Stimulated activated CD8-positive, alpha-beta memory T cell treated with anti-CD3 and anti-CD28 coated beads, Interleukin-12 subunit alpha, Interleukin-12 subunit beta, amount 100 ng/mL, for 1 hour (primary cell): ENCODE data around the gene AMH.

Source experiments
- DNase-seq: peaks from one replicate; pipeline ENCODE4 v3.0.0-alpha.2; 2020; ENCODE audit warnings: low read depth

The AMH gene

GRCh38 chr19:2249880-2250765 is 1.0 kb downstream of the AMH start:
- DNase-seq, result no peak

DNA sequence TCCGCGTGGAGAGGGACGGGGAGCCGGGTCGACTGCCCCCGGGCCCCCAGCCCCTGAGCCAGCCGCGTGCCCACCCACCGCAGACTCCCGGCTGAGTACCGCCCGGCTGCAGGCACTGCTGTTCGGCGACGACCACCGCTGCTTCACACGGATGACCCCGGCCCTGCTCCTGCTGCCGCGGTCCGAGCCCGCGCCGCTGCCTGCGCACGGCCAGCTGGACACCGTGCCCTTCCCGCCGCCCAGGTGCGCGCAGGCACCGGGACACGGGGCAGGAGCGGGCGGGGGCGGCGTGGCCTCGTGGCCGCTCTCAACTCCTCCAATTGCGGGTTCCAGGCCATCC is 1.6 kb downstream of the AMH start:
- DNase-seq, result no peak

GRCh38 chr19:2251106-2252054 is 2.3 kb downstream of the AMH start:
- DNase-seq, result no peak

DNA sequence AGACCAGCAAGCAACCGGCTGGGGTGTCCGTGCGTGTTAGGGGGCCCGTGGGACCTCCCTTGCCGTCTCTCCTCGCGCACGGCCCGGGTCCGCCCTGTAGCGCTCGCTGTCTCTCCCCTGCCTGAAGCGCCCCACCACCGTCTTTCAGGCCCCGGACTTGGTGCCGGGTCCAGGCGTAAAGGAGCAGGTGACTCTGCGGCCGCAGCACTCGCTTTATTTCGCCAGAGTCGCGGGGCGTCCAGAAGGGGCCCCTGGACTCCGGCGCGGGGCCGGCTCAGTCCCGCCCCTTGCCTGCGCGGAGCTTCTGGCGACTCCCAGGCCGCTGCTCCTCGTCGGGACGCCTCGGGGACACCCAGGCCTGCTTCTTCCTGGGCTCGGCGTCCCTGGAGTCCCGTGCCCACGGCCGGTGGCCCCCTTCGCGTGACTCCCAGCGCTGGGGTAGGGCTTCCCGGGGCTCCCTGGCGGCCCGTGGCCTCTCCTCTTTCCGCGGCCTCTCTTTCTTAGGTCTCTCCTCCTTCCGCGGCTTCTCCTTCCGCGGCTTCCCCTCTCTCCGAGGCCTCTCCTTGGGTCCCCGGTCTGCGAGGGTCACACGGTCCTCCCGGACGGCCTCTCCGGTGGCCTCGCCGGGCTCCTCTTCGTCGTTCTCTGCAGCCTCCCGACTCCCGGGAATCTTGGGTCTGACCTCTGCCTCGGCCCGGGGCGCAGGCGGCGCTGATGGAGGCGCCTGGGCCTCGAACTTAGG is 3.1 kb downstream of the AMH start:
- DNase-seq, result no peak

DNA sequence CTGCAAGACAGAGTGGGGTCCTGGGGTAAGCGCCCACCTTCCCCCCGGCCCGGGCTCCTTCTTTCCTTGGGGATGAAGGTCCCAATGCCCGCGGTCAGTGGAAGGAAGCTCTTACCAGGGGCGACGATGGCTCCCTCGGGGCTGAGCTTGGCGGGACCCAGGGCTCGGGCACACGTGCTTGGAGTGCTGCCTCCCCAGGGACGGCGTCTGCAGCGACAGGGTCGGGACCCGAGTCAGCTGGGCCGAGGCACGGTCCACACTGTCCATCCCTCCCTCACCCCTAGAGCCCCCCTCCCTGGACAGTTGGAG is 3.6 kb downstream of the AMH start:
- no peak for DNase-seq

DNA sequence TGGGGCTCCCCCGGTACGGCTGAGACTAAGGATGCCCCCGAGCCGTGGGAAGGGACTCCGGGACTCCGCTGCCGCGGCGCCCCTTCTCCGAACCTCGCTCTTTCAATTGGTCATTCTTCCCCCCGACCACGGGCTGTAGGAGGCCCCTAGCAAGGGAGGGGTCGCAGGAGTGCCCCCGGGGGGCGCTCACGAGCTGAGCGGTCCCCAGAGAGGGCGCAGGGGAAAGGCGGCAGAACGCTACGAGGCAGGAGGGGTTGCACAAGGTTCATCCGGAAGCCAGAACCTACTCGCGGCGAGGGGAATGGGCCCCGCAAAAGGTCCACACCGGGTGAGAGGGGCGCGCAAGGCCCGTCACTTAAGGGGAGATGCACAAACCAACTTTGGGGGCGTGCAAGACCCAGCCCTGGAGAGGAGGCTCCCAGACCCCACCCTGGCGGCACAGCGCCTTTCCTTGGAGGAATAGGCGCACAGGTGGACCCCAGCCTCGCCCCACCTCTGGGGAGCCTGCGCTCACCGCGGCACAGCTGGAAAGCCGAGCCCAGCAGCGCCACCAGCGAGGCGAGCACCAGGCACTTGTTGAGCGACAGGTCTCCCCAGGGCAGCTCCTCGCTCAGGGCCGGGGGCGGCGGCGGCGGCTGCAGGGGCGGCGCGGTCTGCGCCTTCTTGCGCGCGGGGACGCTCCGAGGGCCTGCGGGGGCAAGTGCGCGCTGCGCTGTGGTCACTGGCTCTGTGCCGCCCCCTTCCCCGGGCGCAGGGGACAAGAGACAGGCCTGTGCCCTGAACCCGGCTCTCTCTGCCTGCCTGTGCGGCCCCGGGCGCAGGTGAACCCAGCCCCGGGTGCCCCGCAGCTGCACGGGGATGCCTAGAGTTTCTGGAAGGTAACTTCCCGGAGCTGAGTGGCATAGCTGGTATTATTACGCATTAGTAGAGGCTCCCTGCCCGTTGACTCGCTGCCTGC is 4.3 kb downstream of the AMH start:
- no peak for DNase-seq

GRCh38 chr19:2254064-2254872 is 5.1 kb downstream of the AMH start:
- DNase-seq, result no peak

- no peak for DNase-seq
These were observed 6.2 kb downstream of the AMH start for GRCh38 chr19:2255112-2255845.

GRCh38 chr19:2255982-2256685 is 7.0 kb downstream of the AMH start, which contains the start of gene JSRP1:
Gene JSRP1, minus strand, starts transcription at chr19:2256417. Its CDS starts 1,103 bp downstream, at chr19:2255314.
- no peak for DNase-seq

DNA sequence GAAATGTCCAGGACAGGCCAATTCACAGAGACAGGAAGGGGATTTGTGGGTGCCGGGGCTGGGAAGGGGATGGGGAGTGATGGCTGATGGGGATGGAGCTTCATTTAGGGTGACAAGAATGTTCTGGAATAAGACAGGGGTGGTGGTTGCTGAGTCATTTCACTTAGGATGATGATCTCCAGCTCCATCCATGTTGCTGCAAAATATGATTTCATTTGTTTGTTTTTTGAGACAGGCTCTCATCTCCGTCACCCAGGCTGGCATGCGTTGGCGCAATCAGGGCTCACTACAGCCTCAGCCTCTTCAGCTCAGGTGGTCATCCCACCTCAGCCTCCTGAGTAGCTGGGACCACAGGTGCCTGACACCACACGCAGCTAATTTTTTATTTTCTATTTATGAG is 10.2 kb downstream of the AMH start:
- no peak for DNase-seq

DNA sequence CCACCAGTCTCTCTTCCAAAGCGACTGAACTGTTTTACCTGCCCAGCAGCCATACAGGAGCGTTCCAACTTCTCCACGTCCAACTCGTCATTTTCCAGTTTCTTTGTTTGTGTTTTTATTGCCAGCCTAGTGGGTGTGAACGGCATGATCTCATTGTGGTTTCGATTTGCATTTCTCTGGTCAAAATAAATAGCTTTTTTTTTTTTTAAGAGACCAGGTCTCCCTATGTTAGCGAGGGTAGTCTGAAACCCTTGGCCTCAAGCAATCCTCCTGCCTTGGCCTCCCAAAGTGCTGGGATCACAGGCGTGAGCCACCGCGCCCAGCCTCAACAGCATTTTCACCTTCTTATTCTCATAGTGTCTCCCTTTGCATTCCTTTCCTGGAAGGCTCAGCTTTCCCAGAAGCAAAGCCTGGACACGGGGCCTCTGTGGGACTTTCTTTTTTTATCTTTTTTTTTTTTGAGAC is 11.2 kb downstream of the AMH start:
- DNase-seq, result no peak

DNA sequence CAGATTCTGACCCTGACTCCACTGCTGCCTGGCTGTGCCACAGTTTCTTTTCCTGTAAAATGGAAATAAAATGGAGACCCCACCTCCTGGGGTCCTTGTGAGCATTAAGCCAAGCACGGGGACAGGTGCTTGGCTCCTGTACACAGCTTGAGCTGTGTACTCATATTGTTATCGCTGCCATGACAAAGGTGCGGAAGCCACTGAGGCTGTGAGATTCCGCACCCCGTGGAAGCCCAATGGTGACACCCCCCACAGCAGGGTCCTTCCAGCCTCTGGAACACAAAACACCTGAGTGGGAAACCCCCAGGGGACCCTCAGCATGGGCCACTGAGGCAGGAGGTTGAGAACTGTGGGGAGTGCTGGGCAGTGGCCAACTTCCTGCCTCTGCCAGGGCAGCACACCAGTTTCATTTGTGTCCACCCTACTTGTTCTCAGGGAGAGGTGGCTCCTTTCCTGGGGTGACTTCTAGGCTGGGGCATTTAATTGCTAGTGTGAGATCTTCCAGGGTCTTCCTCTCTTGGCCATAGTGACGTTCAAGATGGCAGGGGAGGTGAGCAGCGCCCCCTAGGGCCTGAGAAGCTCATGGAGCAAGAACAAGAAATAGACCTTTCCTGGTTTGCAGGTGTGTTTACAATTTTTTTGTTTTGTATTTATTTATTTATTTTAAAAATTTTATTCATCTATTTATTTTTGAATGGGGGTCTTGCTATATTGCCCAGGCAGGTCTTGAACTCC is 12.5 kb downstream of the AMH start:
- peak; percentile 41 for DNase-seq

DNA sequence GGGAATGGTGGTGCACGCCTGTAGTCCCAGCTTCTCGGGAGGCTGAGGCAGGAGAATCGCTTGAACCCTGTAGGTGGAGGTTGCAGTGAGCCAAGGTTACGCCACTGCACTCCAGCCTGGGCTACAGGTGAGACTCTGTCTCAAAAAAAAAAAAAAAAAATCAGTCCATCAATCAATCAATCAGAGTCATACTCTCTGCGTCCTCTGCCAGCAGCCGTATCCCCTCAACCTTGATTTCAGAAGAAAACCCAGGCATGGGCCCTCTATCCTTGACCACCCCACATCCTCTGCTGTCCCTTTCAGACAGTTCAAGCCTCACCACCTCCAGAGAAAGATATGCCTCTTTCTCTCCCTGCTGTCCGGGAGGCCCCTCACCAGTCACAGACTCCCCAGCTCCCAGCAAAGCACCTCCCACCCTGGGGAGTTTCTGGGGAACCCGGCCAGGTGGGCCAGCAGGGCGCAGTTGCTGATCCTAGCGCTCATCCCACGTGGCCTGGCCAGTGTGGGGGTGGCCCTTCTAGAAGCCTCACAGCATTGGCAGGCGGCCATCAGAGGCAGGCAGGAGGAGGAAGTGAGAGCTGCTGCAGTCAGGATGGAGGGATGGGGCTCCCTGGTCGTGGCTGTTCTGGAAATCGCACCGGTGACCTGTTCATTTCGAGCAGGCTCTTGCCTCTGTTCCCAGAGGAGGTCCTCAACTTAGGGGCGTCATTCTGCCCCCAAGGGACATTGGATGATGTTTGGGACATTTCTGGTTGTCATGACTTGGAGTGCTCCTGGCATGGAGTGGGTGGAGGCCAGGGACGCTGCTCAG is 17.3 kb downstream of the AMH start:
- DNase-seq, result no peak

GRCh38 chr19:2268480-2268830 is 19.3 kb downstream of the AMH start:
- no peak for DNase-seq

DNA sequence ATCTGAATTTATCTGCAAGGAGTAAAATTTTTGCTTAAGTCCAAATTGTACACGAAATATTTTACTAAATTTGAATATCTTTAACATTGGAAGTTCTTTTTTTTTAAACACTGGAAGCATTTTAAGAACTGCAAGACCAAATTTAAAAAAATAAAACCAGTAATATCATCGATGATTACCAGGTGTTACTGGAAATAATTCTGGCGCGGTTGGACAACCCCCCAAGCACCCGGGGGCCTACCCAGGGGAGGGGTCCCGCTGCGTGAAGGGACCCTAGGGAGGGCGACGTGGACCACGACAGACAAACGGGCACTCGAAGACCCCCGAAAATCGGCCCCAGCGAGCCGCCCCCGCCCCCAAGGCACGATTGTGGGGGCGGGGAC is 19.7 kb downstream of the AMH start:
- no peak for DNase-seq

- DNase-seq, result peak; percentile 98
These were observed 20.4 kb downstream of the AMH start for GRCh38 chr19:2269244-2270156.

GRCh38 chr19:2270157-2270422 is 21.0 kb downstream of the AMH start:
- no peak for DNase-seq
